ENCODE results near the gene CLK2.
"Not testable (repeated sequence)": the region's sequence is repeated elsewhere in the genome, so short reads cannot be mapped to it uniquely, and the experiment has no call there.

Gene CLK2

DNA sequence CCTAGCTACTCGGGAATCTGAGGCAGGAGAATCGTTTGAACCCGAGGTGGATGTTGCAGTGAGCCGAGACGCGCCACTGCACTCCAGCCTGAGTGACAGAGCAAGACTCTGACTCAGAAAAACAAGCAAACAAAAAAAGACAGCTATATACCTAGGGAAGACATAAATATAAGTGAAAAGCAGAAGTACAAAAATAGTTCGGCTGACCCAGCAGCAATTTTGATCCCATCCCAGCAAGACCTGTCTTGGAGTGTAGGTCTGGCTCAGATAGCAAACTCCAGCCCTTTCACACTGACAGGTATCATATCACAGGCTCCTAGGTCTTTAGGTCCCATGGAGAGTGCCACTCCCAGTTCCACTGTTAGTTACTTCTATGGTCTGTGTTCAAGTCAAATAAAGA is 50.3 kb downstream of the CLK2 start:
- DNase-seq (ENCODE audit: insufficient read length, low spot score) (no peak), FAIRE-seq (no peak)
- TF ChIP-seq POLR2A (IDR thresholded peaks at IDR 0.05; ENCODE audit: low read depth, low read length) (no peak), POU2F2 (IDR thresholded peaks at IDR 0.05; ENCODE audit: low read depth, low read length) (no peak), TAF1 (IDR thresholded peaks at IDR 0.05; ENCODE audit: low read depth, low read length) (no peak), POLR2AphosphoS5 (IDR thresholded peaks at IDR 0.05; ENCODE audit: low read depth, low read length) (no peak), SPI1 (IDR thresholded peaks at IDR 0.05; ENCODE audit: low read depth, low read length) (peak; percentile 15; the same call in 1 of the 2 replicates), PAX5 (IDR thresholded peaks at IDR 0.05; ENCODE audit: insufficient read depth, low read length, severe bottlenecking) (no peak)

DNA sequence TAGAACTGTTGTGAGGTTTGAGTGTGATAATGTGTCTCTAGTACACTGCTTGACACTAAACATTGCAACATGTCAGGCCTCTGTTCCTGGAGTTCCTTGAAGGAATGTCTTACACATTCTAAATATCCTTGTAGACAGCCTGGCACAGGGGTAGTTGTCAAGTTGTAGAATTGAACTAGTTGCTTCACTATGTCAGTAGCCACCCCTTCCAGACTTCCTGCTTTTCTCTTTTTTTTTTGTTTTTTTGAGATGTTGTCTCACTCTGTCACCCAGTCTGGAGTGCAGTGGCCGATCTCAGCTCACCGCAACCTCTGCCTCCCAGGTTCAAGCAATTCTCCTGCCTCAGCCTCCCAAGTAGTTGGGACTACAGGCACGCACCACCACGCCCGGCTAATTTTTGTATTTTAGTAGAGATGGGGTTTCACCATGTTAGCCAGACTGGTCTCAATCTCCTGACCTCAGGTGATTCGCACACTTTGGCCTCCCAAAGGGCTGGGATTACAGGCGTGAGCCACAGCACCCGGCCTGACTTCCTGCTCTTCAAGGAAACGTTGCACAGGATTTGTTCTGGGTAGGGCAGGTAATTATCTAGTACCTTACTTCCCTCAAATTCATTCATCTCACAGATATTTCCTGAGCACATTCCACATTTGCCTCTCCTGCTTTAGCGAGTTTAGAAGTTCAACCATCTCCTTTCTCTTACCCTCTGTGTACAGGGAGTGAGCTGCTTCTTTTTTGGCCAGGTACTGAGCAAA is 52.9 kb downstream of the CLK2 start:
- FAIRE-seq; DNase-seq (ENCODE audit: insufficient read length, low spot score): not testable (repeated sequence)

DNA sequence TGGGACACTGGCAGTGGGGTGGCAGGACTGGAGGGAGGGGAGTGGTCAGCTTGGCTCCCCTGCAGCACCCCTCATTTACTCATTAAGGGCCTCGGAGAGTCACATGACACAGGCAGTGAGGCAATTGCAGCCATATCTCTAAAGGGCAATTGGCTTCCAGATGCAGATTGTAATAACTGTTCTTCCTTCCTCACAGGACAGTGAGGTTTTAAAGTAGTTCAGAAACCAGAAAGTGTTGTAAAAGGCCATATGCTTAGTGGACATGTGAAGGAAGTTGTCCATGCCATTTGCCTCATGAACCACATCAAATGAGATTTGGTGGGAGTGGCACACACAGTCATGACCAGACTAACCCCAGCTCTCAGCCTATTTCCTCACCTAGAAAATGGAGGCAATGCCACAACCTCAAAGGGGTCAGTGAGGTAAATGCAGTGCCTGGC is 53.7 kb downstream of the CLK2 start:
- no peak for FAIRE-seq
- no peak for DNase-seq (ENCODE audit: insufficient read length, low spot score)
- no peak for TF ChIP-seq SPI1 (IDR thresholded peaks at IDR 0.05; ENCODE audit: low read depth, low read length)
- TF ChIP-seq TAF1 (IDR thresholded peaks at IDR 0.05; ENCODE audit: low read depth, low read length): no peak
- TF ChIP-seq PAX5 (IDR thresholded peaks at IDR 0.05; ENCODE audit: insufficient read depth, low read length, severe bottlenecking): no peak
- TF ChIP-seq POLR2AphosphoS5 (IDR thresholded peaks at IDR 0.05; ENCODE audit: low read depth, low read length): no peak
- no peak for TF ChIP-seq POU2F2 (IDR thresholded peaks at IDR 0.05; ENCODE audit: low read depth, low read length)
- no peak for TF ChIP-seq POLR2A (IDR thresholded peaks at IDR 0.05; ENCODE audit: low read depth, low read length)

DNA sequence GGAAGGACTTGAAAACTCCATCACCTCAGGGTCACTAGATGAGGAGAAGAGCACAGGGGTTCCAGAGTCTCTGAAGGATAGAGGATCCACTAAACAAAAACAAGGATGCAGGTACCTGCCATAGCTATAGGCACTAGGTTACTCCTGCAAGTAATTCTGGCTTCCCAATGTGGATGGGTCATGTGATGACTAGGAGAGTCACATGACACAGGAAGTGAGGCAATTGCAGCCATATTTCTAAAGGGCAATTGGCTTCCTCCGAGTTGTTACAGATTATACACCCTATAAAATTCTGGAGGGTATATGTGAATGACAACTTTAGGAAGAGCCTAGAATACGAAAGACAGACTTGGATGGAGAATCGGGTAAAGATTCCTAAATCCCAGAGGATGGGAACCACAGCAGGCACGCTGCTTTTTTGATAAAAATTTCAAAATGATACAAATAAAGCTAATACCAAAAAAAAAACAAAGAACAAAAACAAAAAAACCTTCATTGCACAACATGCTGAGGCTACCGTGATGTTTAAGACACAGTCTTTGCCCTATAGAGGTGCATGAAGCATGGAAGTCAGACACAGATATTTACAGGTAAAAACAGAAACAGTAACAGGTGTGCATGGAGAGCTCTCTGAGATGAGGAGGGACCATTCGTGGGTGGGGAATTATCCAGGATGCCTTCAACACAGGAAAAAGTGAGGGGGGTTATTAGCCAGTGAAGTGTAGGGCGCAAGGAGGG is 54.3 kb downstream of the CLK2 start:
- no peak for TF ChIP-seq POU2F2 (IDR thresholded peaks at IDR 0.05; ENCODE audit: low read depth, low read length)
- no peak for TF ChIP-seq TAF1 (IDR thresholded peaks at IDR 0.05; ENCODE audit: low read depth, low read length)
- FAIRE-seq (no peak), DNase-seq (ENCODE audit: insufficient read length, low spot score) (no peak)

DNA sequence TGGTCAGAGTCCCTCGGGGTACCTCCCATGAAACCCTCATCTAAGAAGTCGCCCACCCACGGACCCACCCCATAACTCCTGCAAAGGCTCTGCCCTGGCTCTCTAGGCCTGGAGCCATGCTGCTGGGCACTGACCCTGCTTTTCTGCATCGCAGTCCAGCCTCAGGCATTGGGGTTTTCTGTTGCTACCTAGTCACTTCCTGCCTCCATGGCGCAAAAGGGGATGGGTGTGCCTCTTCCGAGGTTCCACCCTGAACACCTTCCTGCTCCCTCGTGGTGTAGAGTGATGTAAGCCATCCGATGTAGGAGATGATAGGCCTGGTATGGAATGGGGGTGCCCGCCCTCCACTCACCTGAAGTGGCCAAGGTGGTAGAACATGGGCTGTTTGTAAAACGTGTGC is 58.6 kb downstream of the CLK2 start:
- peak; percentile 20 for FAIRE-seq
- not testable (repeated sequence) for DNase-seq (ENCODE audit: insufficient read length, low spot score)
